Neuronal stem cell (in vitro differentiated cells): ENCODE results near the gene GNMT.

ENCODE experiments used
- DNase-seq: peaks from one replicate; pipeline ENCODE4 v3.0.0-alpha.2; 2013; ENCODE audit warnings: low spot score
- H2AFZ ChIP-seq: one replicate; pipeline ENCODE4 v1.6.1; 2013; ENCODE audit warnings: mild to moderate bottlenecking, low read length, inconsistent platforms
- H2AK5ac ChIP-seq: 2 replicates; pipeline ENCODE4 v1.6.1; 2013; ENCODE audit warnings: low read depth, mild to moderate bottlenecking, inconsistent platforms, low read length, moderate library complexity, mixed read lengths
- H2BK120ac ChIP-seq: 2 replicates; pipeline ENCODE4 v1.6.1; 2013; ENCODE audit warnings: low read depth, mild to moderate bottlenecking, inconsistent platforms, low read length, moderate library complexity, mixed read lengths
- H2BK12ac ChIP-seq: one replicate; pipeline ENCODE4 v1.6.1; 2013; ENCODE audit warnings: low read length, inconsistent platforms
- H2BK15ac ChIP-seq: 2 replicates; pipeline ENCODE4 v1.6.1; 2013; ENCODE audit warnings: mild to moderate bottlenecking, low read length, inconsistent platforms, mixed read lengths
- H2BK5ac ChIP-seq: one replicate; pipeline ENCODE4 v1.6.1; 2013; ENCODE audit warnings: inconsistent platforms, mild to moderate bottlenecking, low read length, moderate library complexity
- H3K14ac ChIP-seq: one replicate; pipeline ENCODE4 v1.6.1; 2013; ENCODE audit warnings: low read length, inconsistent platforms
- H3K18ac ChIP-seq: 2 replicates; pipeline ENCODE4 v1.6.1; 2013; ENCODE audit warnings: low read length, inconsistent platforms
- H3K23ac ChIP-seq: 2 replicates; pipeline ENCODE4 v1.6.1; 2013; ENCODE audit warnings: low read depth, mild to moderate bottlenecking, mixed read lengths, low read length, inconsistent platforms; ENCODE audit not compliant: poor library complexity
- H3K27ac ChIP-seq: replicated peaks from 3 replicates; pipeline ENCODE4 v1.5.1; 2013; ENCODE audit warnings: low read length, inconsistent platforms
- H3K27me3 ChIP-seq, 3 experiments: 2 replicates each; pipeline ENCODE4 v1.6.1; 2013; ENCODE audit warnings: low read length in 3 of 3, mild to moderate bottlenecking in 2 of 3, inconsistent platforms in 1 of 3, low read depth in 1 of 3, mixed read lengths in 1 of 3, moderate library complexity in 1 of 3; ENCODE audit not compliant: control insufficient read depth in 3 of 3, insufficient read depth in 3 of 3
- H3K36me3 ChIP-seq, 2 donors: replicated peaks in 1 of 2; 2 replicates each; pipeline ENCODE4 v1.6.1; 2013; ENCODE audit warnings: low read length in 2 of 2; ENCODE audit not compliant: control insufficient read depth in 2 of 2, insufficient read depth in 2 of 2
- H3K4ac ChIP-seq: 2 replicates; pipeline ENCODE4 v1.6.1; 2013; ENCODE audit warnings: inconsistent platforms, mild to moderate bottlenecking, low read length, moderate library complexity
- H3K4me1 ChIP-seq, 2 donors: 1 replicate in 1 of 2; 2 replicates in 1 of 2; pipeline ENCODE4 v1.6.1; 2013; ENCODE audit warnings: low read length in 2 of 2, low read depth in 1 of 2; ENCODE audit not compliant: control insufficient read depth in 2 of 2, insufficient read depth in 1 of 2
- H3K4me2 ChIP-seq: one replicate; pipeline ENCODE4 v1.6.1; 2013; ENCODE audit warnings: mild to moderate bottlenecking, low read length, inconsistent platforms; ENCODE audit not compliant: insufficient read depth, poor library complexity, severe bottlenecking
- H3K4me3 ChIP-seq, 2 donors: 2 replicates each; pipeline ENCODE4 v1.5.1; 2013; ENCODE audit warnings: low read length in 2 of 2, mild to moderate bottlenecking in 2 of 2, inconsistent platforms in 1 of 2, moderate library complexity in 1 of 2
- H3K79me1 ChIP-seq: one replicate; pipeline ENCODE4 v1.6.1; 2013; ENCODE audit warnings: low read depth, mild to moderate bottlenecking, inconsistent platforms, low read length, moderate library complexity
- H3K9ac ChIP-seq: one replicate; pipeline ENCODE4 v1.6.1; 2013; ENCODE audit warnings: mild to moderate bottlenecking, low read depth, low read length, inconsistent platforms; ENCODE audit not compliant: poor library complexity
- H3K9me3 ChIP-seq, 2 donors: replicated peaks in 1 of 2; 2 replicates each; pipeline versions ENCODE3 to v1.6.1; 2013; ENCODE audit warnings: low read length in 2 of 2, mild to moderate bottlenecking in 2 of 2, inconsistent platforms in 1 of 2, low read depth in 1 of 2, mixed read lengths in 1 of 2, moderate library complexity in 1 of 2; ENCODE audit not compliant: control insufficient read depth in 2 of 2, insufficient read depth in 1 of 2
- H4K8ac ChIP-seq: one replicate; pipeline ENCODE4 v1.6.1; 2013; ENCODE audit warnings: low read depth, mild to moderate bottlenecking, inconsistent platforms, low read length, moderate library complexity
- H4K91ac ChIP-seq: one replicate; pipeline ENCODE4 v1.6.1; 2013; ENCODE audit warnings: low read length, low read depth, mild to moderate bottlenecking, inconsistent platforms; ENCODE audit not compliant: poor library complexity
- WGBS, 2 donors: extraction: QIAGEN DNeasy Blood & Tissue Kit; methylation state at CpG; one replicate each; pipeline ENCODE4 v1.1.7; 2013; ENCODE audit warnings: missing lambda C conversion rate in 2 of 2, mixed read lengths in 1 of 2; ENCODE audit not compliant: insufficient read length in 2 of 2, insufficient replicate concordance in 1 of 2; ENCODE audit errors: extremely low coverage in 2 of 2; 5-methylcytosine and 5-hydroxymethylcytosine counted together

Gene GNMT

GRCh38 chr6:42969934-42970333 lies 9.4 kb downstream of the GNMT start:
- no peaks in the 10 kb centered on the region for H3K27me3 ChIP-seq
- no peak overlapping the region for H2BK12ac ChIP-seq
- no peak overlapping the region for H3K18ac ChIP-seq
- H3K4me3 ChIP-seq = no peak overlapping the region
- H3K79me1 ChIP-seq = peaks cover 2% of the 10 kb centered on the region
- no peak overlapping the region for H3K14ac ChIP-seq
- no peak overlapping the region for H2BK15ac ChIP-seq
- H3K4me1 ChIP-seq = no peaks in the 10 kb centered on the region
- no peak overlapping the region for H3K4ac ChIP-seq
- H2AFZ ChIP-seq = no peak overlapping the region
- no peak overlapping the region for H2AK5ac ChIP-seq
- no peak overlapping the region for H4K91ac ChIP-seq
- DNase-seq = no peak
- H3K36me3 ChIP-seq = peaks cover 8 to 34% of the 10 kb centered on the region in 2 donors
- no peak overlapping the region for H3K27ac ChIP-seq
- H3K9ac ChIP-seq = no peak overlapping the region
- no peak overlapping the region for H3K4me2 ChIP-seq
- no peak overlapping the region for H4K8ac ChIP-seq
- peaks cover 0 to 1% of the 10 kb centered on the region in 2 donors for H3K9me3 ChIP-seq
- no peak overlapping the region for H2BK5ac ChIP-seq
- H3K23ac ChIP-seq = no peak overlapping the region
- WGBS, 2 donors = no CpG with 5 or more reads among the region's 4 CpGs
- no peak overlapping the region for H2BK120ac ChIP-seq

- no peak overlapping the region for H2BK120ac ChIP-seq
- no peaks in the 10 kb centered on the region for H3K4me1 ChIP-seq
- no peak overlapping the region for H2BK5ac ChIP-seq
- no peak overlapping the region for H2AK5ac ChIP-seq
- no peak overlapping the region for H3K4me2 ChIP-seq
- no peak overlapping the region for H3K18ac ChIP-seq
- no peak overlapping the region for H3K27ac ChIP-seq
- no peak overlapping the region for H4K91ac ChIP-seq
- no peak overlapping the region for H4K8ac ChIP-seq
- no peak overlapping the region for H3K23ac ChIP-seq
- no peak overlapping the region for H2BK15ac ChIP-seq
- peaks cover 0 to 1% of the 10 kb centered on the region in 2 donors for H3K9me3 ChIP-seq
- no peak overlapping the region for H3K4ac ChIP-seq
- DNase-seq = no peak
- WGBS, 2 donors = no CpG with 5 or more reads among the region's 4 CpGs
- no peak overlapping the region for H3K9ac ChIP-seq
- H3K27me3 ChIP-seq = no peaks in the 10 kb centered on the region
- no peak overlapping the region for H2AFZ ChIP-seq
- peaks cover 5 to 26% of the 10 kb centered on the region in 2 donors for H3K36me3 ChIP-seq
- H3K4me3 ChIP-seq = no peak overlapping the region
- H2BK12ac ChIP-seq = no peak overlapping the region
- peaks cover 2% of the 10 kb centered on the region for H3K79me1 ChIP-seq
- H3K14ac ChIP-seq = no peak overlapping the region
Measured at GRCh38 chr6:42970871-42971612, 10.5 kb downstream of the GNMT start.

GRCh38 chr6:42971746-42972327 lies 11.3 kb downstream of the GNMT start:
- no peak for DNase-seq
- no peak overlapping the region for H3K14ac ChIP-seq
- peaks cover 3 to 20% of the 10 kb centered on the region in 2 donors for H3K36me3 ChIP-seq
- H2BK5ac ChIP-seq = no peak overlapping the region
- H3K23ac ChIP-seq = no peak overlapping the region
- H2BK12ac ChIP-seq = no peak overlapping the region
- peaks cover 0 to 1% of the 10 kb centered on the region in 2 donors for H3K9me3 ChIP-seq
- H2AK5ac ChIP-seq = no peak overlapping the region
- H3K9ac ChIP-seq = no peak overlapping the region
- no peaks in the 10 kb centered on the region for H3K4me1 ChIP-seq
- H3K27ac ChIP-seq = no peak overlapping the region
- no peak overlapping the region for H2BK120ac ChIP-seq
- H3K4me2 ChIP-seq = no peak overlapping the region
- no peak overlapping the region for H2BK15ac ChIP-seq
- peaks cover 2% of the 10 kb centered on the region for H3K79me1 ChIP-seq
- no peak overlapping the region for H4K8ac ChIP-seq
- no peak overlapping the region for H3K4me3 ChIP-seq
- H3K4ac ChIP-seq = no peak overlapping the region
- H3K18ac ChIP-seq = no peak overlapping the region
- H3K27me3 ChIP-seq = no peaks in the 10 kb centered on the region
- H4K91ac ChIP-seq = no peak overlapping the region
- H2AFZ ChIP-seq = no peak overlapping the region
- no CpG with 5 or more reads among the region's 3 CpGs for WGBS, 2 donors

DNA sequence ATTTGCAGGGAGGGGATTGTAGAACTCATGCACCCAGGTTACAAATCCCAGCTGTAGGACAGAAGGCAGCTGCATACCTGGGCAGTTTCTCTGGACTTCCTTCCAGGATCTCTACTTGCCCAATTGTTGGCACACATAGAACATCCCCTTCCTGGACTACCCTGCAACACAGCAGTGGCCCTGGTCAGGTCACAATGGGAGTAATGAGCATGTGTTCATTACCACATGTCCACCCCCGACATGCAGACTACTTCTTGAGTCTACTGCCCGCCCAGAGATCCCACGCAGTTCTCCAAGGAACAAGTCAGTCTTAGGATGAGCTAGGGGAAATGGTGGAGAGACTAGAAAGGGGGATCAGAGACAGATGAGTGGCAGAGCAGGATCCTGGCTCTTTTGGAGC lies 13.4 kb downstream of the GNMT start:
- no peak for DNase-seq
- Histone ChIP-seq H2AFZ (no peak overlapping the region), H3K18ac (no peak overlapping the region), H4K8ac (no peak overlapping the region), H3K14ac (no peak overlapping the region), H3K27ac (no peak overlapping the region), H3K27me3 (no peaks in the 10 kb centered on the region), H3K79me1 (peaks cover 4% of the 10 kb centered on the region), H3K4ac (no peak overlapping the region), H3K36me3 (peaks cover 1 to 17% of the 10 kb centered on the region in 2 donors), H2BK15ac (no peak overlapping the region), H3K9me3 (peaks cover 0 to 1% of the 10 kb centered on the region in 2 donors), H3K23ac (no peak overlapping the region), H2BK12ac (no peak overlapping the region), H3K9ac (no peak overlapping the region), H3K4me3 (no peak overlapping the region), H3K4me2 (no peak overlapping the region), H2BK120ac (no peak overlapping the region), H2BK5ac (no peak overlapping the region), H3K4me1 (peaks cover 2 to 4% of the 10 kb centered on the region in 2 donors), H2AK5ac (no peak overlapping the region), H4K91ac (no peak overlapping the region)
- WGBS, 2 donors = no CpG with 5 or more reads among the region's 3 CpGs
